Stimulated activated CD8-positive, alpha-beta memory T cell treated with anti-CD3 and anti-CD28 coated beads, Interleukin-2, amount 100 ng/mL, for 48 hours (primary cell): ENCODE results near the gene ATL2.

Experiments
- DNase-seq, 2 donors: peaks; one replicate each; pipeline ENCODE4 v3.0.0-alpha.2; 2020; ENCODE audit warnings: low read depth in 2 of 2

The ATL2 gene

GRCh38 chr2:38248707-38249106, 128.4 kb downstream of the ATL2 start:
- no peak for DNase-seq

GRCh38 chr2:38248255-38248654, 128.8 kb downstream of the ATL2 start:
- no peak for DNase-seq

DNA sequence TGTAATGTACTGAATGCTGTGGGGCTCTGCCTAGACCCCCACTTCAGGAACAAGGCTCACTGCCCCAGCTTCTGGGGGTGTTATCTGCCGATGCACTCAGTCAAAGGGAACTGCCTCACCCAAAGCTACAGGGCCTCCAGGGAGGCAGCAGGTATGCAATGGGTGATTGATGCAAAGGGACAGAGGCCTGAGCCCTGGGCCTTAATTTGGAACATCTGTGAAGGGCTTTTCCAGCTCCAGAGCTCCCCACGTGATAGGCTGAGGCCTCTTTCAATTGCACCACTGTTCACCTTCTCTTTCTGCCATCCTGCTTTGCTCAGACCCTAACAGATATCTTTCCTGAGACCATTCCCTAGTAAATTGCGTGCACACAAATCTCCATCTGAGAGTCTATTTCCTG, 131.0 kb downstream of the ATL2 start:
- DNase-seq: no peak

DNA sequence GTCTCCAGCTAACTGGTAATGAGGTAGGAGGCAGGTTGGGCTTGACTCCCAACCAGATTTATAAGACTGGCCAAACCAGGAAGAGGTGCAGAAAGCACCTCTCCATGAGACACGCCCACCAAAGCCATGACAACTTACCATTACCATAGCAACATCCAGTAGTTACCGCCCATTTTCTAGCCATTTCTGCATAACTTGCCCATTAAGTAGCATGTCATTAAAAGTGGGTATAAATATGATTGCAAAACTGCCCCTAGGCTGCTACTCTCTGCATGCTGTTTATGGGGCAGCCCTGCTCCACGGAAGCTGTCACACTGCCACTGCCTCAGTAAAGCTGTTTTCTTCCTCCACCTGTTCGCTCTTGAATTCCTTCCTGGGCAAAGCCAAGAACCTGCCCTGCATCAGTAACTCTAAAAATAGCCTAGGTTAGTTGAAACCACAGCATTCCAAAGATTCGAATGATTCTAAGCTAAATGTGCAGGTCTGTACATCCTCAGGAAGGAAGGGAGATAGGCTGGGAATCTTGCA, 131.9 kb downstream of the ATL2 start:
- DNase-seq: no peak

DNA sequence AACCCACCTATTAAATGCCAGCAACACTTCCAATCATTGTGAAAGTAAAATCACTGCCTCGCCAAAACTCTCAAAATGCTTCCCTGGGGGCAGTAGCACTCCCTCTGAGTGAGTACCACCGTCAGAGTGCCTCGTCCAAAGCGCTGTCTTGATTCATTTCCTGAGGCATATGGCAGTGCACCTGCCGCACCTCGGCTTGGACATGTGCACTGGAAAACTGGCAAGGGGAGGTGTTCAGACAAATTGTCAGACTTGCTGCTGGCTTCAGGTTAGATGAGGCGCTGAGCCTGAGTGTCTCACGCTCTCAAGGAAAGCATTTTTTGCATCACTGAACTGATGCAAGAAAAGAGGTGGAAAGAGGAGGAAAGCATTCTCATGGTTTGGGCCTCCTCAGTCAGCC, 132.8 kb downstream of the ATL2 start:
- no peak for DNase-seq
